GM18508 (cell line): ENCODE data around the gene ST3GAL3.

ENCODE experiments used
- ATAC-seq: cut with Tn5 transposase; IDR thresholded peaks from one replicate; pipeline ENCODE4 v1.9.1; 2021; ENCODE audit warnings: moderate number of reproducible peaks; ENCODE audit not compliant: insufficient read depth, unreplicated experiment

ST3GAL3 gene

GRCh38 chr1:43902058-43902831, 194.9 kb downstream of the ST3GAL3 start:
- ATAC-seq: no peak

- no peak for ATAC-seq
These were observed 197.6 kb downstream of the ST3GAL3 start for GRCh38 chr1:43904660-43905551.

DNA sequence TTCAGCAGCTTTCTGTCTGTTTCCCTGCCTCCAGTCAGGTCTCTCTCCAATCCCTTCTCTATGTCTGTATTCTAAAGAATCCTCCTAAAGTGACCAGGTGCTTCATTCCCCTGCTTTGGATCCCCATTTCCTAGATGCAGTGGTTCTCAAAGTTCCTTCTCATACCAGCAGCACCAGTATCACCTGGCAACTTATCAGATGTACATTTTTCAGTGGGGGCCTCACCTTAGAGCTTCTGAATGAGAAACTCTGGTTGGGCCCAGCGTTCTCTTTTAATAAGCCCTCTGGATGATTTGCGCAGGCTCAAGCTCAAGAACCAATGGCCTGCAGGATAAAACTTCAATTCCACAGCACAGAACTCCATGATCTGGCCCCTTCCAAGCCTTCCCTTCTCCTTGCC, 200.9 kb downstream of the ST3GAL3 start:
- no peak for ATAC-seq

- ATAC-seq: no peak
These were observed 201.5 kb downstream of the ST3GAL3 start for GRCh38 chr1:43908858-43909257.

- ATAC-seq: no peak
These were observed 203.0 kb downstream of the ST3GAL3 start for GRCh38 chr1:43910343-43910742.

DNA sequence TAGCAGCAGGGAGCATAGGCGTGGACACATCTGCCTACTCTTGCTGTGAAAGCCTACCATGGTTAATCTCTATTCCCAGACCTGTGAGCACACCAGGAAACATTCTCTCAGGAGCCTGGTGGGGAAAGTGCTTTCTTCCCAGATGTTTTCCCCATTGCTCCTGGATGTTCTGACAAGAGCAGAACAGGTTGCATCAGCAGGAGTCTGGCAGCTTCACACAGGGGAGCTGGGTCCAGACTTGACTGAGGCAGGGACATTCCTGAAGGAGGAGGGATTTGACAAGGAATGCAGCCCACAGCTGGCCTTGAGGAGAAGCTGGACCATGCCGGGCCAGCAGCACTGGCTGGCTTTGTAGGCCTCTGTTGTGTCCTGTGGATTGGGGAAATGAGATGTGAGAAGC, 205.3 kb downstream of the ST3GAL3 start:
- no peak for ATAC-seq

GRCh38 chr1:43913051-43913501, 205.7 kb downstream of the ST3GAL3 start:
- no peak for ATAC-seq

DNA sequence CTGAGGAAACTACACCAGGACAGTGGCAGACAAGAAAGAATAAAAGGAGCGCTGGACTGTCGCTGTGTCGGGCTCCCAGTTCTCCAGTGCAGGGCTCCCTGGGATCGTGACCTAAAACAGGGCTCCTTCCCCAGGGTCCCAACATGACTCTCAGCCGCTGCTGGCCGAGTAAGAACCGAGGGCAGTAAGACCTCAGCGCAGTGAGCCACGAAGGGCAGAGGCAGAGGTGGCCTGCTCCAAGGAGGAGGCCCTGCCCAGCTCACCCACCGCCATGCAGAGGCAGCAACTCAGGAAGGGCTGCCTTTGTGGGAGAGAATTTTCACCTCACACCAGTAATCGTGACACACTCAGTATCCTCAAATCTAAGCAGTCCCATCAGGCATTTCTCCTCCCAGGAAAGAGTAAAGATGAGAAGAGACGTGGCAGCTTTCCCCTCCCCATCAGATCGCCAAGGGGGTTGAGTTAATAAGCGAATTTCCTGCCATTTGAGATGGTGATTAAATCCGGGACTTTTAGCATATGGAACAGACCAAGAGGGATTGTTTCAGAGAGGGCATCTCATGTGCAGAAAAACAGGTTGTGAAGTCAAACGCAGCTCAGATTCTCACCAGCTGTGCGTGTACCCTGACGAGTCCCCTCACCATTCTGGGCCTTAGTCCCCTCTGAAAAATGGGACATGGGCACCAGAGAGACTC, 206.5 kb downstream of the ST3GAL3 start:
- ATAC-seq: no peak

- no peak for ATAC-seq
These were observed 207.5 kb downstream of the ST3GAL3 start for GRCh38 chr1:43914576-43915525.

GRCh38 chr1:43919906-43920305, 212.6 kb downstream of the ST3GAL3 start:
- ATAC-seq: no peak

- no peak for ATAC-seq
These were observed 213.7 kb downstream of the ST3GAL3 start for GRCh38 chr1:43921022-43921421.

- ATAC-seq: no peak
These were observed 217.2 kb downstream of the ST3GAL3 start for GRCh38 chr1:43924516-43924915.

DNA sequence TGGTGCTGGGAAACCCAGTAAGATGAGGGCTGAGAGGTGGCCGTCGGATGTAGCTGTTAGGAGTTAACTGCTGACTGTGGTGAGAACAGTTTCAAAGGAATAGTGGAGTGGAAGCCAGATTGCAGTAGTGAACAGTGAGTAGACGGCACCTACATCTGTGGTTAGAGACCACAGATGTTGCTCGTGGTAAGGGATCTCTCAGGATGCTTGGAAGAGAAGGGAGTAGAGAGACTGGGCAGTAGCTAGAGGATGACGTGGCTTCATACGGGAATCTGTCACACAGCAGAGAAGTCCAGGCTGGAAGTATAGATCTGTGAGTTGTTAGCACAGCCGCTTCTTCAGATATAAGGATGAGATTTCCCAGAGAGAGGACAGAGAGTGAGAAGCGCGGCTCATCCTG, 218.5 kb downstream of the ST3GAL3 start:
- no peak for ATAC-seq

GRCh38 chr1:43930168-43930948, 223.0 kb downstream of the ST3GAL3 start:
- ATAC-seq: no peak

GRCh38 chr1:43930949-43931275, 223.6 kb downstream of the ST3GAL3 start:
- ATAC-seq: no peak

- no peak for ATAC-seq
These were observed 224.7 kb downstream of the ST3GAL3 start for GRCh38 chr1:43931711-43932660.

GRCh38 chr1:43932786-43933385, 225.6 kb downstream of the ST3GAL3 start:
- ATAC-seq: no peak
